A673 (cell line): ENCODE data around the gene CELF4. TPM values are rescaled to one million over a fixed set of nuclear protein-coding genes. Genes with fewer than 3 reads are reported as not detected.

ENCODE experiments used
- BruUV-seq: library from RNA; stranded (reverse); fragments of 400-500 nt; replicated peaks from 2 replicates; lab custom pipeline; 2021; lab: Mats Ljungman, UMichigan
- CTCF ChIA-PET: fragments of 300-600 bp; sonication (Branson Sonifier 250); formaldehyde crosslinking; loops from one replicate; lab custom pipeline; 2022; ENCODE audit warnings: antibody characterized with exemption; lab: Charles Lee
- POLR2A ChIA-PET: fragments of 300-600 bp; sonication (Branson Sonifier 250); formaldehyde crosslinking; loops from one replicate; lab custom pipeline; 2022; ENCODE audit warnings: antibody characterized with exemption; ENCODE audit not compliant: low non-redundant PET; lab: Charles Lee
- DNase-seq: peaks from one replicate; pipeline ENCODE4 v3.0.0-alpha.2; 2015; ENCODE audit warnings: low spot score
- H3K27ac ChIP-seq: fragments of 200-600 bp; sonication (generic); 2 replicates; pipeline ENCODE4 v1.5.1; 2016; ENCODE audit warnings: mixed run types, low read depth, mild to moderate bottlenecking, mixed read lengths, antibody characterized with exemption, low read length; ENCODE audit not compliant: poor library complexity, severe bottlenecking
- H3K27me3 ChIP-seq: fragments of 200-600 bp; sonication (generic); replicated peaks from 2 replicates; pipeline ENCODE4 v1.6.1; 2017; ENCODE audit warnings: mixed run types, low read depth, mild to moderate bottlenecking, mixed read lengths, antibody characterized with exemption, low read length; ENCODE audit not compliant: insufficient read depth, poor library complexity
- H3K36me3 ChIP-seq: fragments of 200-600 bp; sonication (generic); 2 replicates; pipeline ENCODE4 v1.6.1; 2016; ENCODE audit warnings: mixed run types, mild to moderate bottlenecking, mixed read lengths, antibody characterized with exemption, low read length; ENCODE audit not compliant: insufficient read depth, poor library complexity, severe bottlenecking
- H3K4me1 ChIP-seq: fragments of 200-600 bp; sonication (generic); 2 replicates; pipeline ENCODE4 v1.6.1; 2017; ENCODE audit warnings: mixed run types, mild to moderate bottlenecking, mixed read lengths, antibody characterized with exemption, low read length; ENCODE audit not compliant: insufficient read depth, poor library complexity, severe bottlenecking
- H3K4me3 ChIP-seq: fragments of 200-600 bp; sonication (generic); 2 replicates; pipeline ENCODE4 v1.5.1; 2016; ENCODE audit warnings: low read depth, mixed run types, mild to moderate bottlenecking, mixed read lengths, low read length; ENCODE audit not compliant: poor library complexity, severe bottlenecking
- H3K9me3 ChIP-seq: fragments of 200-600 bp; sonication (generic); 2 replicates; pipeline ENCODE4 v1.6.1; 2016; ENCODE audit warnings: mixed run types, low read depth, mild to moderate bottlenecking, mixed read lengths, antibody characterized with exemption, low read length; ENCODE audit not compliant: poor library complexity, severe bottlenecking
- CTCF ChIP-seq: fragments of 300-800, 200-600 bp; sonication (generic); conservative IDR thresholded peaks from 2 replicates; pipeline ENCODE4 v1.5.1; 2017; ENCODE audit warnings: low read depth, mild to moderate bottlenecking, antibody characterized with exemption, low read length, moderate library complexity, mixed read lengths
- EZH2 ChIP-seq: fragments of 200-600 bp; sonication (generic); IDR thresholded peaks from 2 replicates; pipeline ENCODE4 v1.6.1; 2017; ENCODE audit warnings: borderline replicate concordance, low read depth, mild to moderate bottlenecking, mixed read lengths, antibody characterized with exemption, low read length; ENCODE audit not compliant: poor library complexity, severe bottlenecking
- intact Hi-C: fragments of 100-400 bp; cut with micrococcal nuclease; formaldehyde crosslinking; loops from one replicate; pipeline ENCODE4 v1.10.0; 2022; ENCODE audit not compliant: unreplicated experiment
- total RNA-seq: library from RNA; stranded (reverse); gene quantifications from 2 replicates; pipeline ENCODE4 v1.2.3, GENCODE V29; 2021

Gene CELF4
- total RNA-seq, 1 experiment from 2014 or later = not detected

GRCh38 chr18:37419866-37420265, 145.7 kb downstream of the CELF4 start:
- Histone ChIP-seq H3K27ac (no peak overlapping the region), H3K36me3 (no peaks in the 10 kb centered on the region), H3K27me3 (no peaks in the 10 kb centered on the region), H3K4me3 (no peak overlapping the region), H3K9me3 (no peaks in the 10 kb centered on the region), H3K4me1 (no peaks in the 10 kb centered on the region)
- no peak for TF ChIP-seq CTCF
- TF ChIP-seq EZH2 = no peak
- intact Hi-C loops = no loop called here
- DNase-seq = no peak
- CTCF ChIA-PET = no interaction called here
- POLR2A ChIA-PET = no interaction called here
- BruUV-seq = no TSS peak

GRCh38 chr18:37419315-37419714, 146.3 kb downstream of the CELF4 start:
- intact Hi-C loops = no loop called here
- H3K27ac ChIP-seq = no peak overlapping the region
- DNase-seq = no peak
- POLR2A ChIA-PET = no interaction called here
- H3K4me1 ChIP-seq = no peaks in the 10 kb centered on the region
- BruUV-seq = no TSS peak
- H3K4me3 ChIP-seq = no peak overlapping the region
- CTCF ChIA-PET = no interaction called here
- no peaks in the 10 kb centered on the region for H3K36me3 ChIP-seq
- TF ChIP-seq CTCF (no peak), EZH2 (no peak)
- no peaks in the 10 kb centered on the region for H3K9me3 ChIP-seq
- H3K27me3 ChIP-seq = no peaks in the 10 kb centered on the region

- Histone ChIP-seq H3K9me3 (no peaks in the 10 kb centered on the region), H3K27ac (no peak overlapping the region), H3K4me1 (no peaks in the 10 kb centered on the region), H3K27me3 (no peaks in the 10 kb centered on the region), H3K4me3 (no peak overlapping the region), H3K36me3 (no peaks in the 10 kb centered on the region)
- no peak for DNase-seq
- TF ChIP-seq CTCF = no peak
- TF ChIP-seq EZH2 = no peak
- ChIA-PET POLR2A (no interaction called here), CTCF (no interaction called here)
- intact Hi-C loops = no loop called here
- no TSS peak for BruUV-seq
Observed at GRCh38 chr18:37414816-37415215, 150.8 kb downstream of the CELF4 start.
